ENCODE data around the gene RALGAPA1.
"Not testable (repeated sequence)": the region's sequence is repeated elsewhere in the genome, so short reads cannot be mapped to it uniquely, and the experiment has no call there.

The RALGAPA1 gene

DNA sequence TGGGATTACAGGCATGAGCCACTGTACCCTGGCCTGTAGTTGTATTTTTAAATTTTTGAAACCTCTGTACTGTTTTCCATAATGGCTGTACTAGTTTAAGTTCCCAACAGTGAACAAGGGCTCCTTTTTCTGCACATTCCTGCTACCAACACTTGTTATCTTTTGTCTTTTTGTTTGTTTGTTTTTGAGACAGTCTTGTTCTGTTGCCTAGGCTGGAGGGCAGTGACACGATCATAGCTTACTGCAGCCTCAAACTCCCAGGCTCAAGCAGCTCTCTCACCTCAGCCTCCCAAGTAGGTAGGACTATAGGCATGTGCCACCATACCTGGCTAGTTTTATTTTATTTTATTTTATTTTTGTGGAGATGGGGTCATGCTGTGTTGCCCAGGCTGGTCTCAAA lies 40.0 kb upstream of the RALGAPA1 start:
- TF ChIP-seq, protein P1, sequence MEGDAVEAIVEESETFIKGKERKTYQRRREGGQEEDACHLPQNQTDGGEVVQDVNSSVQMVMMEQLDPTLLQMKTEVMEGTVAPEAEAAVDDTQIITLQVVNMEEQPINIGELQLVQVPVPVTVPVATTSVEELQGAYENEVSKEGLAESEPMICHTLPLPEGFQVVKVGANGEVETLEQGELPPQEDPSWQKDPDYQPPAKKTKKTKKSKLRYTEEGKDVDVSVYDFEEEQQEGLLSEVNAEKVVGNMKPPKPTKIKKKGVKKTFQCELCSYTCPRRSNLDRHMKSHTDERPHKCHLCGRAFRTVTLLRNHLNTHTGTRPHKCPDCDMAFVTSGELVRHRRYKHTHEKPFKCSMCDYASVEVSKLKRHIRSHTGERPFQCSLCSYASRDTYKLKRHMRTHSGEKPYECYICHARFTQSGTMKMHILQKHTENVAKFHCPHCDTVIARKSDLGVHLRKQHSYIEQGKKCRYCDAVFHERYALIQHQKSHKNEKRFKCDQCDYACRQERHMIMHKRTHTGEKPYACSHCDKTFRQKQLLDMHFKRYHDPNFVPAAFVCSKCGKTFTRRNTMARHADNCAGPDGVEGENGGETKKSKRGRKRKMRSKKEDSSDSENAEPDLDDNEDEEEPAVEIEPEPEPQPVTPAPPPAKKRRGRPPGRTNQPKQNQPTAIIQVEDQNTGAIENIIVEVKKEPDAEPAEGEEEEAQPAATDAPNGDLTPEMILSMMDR (IDR thresholded peaks at IDR 0.05; ENCODE audit: extremely low read depth, missing control alignments) = no peak

DNA sequence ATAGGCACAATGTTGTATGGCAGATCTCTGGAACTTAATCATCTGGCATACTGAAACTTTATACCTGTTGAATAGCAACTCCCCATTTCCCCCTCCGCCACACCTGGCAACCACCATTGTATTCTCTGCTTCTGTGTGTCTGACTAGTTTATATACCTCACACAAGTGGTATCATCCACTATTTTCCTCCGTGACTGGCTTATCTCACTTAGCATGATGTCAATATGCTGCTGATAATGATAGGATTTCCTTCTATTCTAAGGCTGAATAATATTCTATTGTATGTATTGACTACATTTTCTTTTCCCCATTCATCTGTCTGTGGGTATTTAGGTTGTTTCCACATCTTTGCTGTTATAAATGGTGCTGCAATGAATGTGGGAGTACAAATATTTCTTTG lies 38.5 kb upstream of the RALGAPA1 start:
- TF ChIP-seq, protein P1 (IDR thresholded peaks at IDR 0.05; ENCODE audit: extremely low read depth, missing control alignments) = no peak

More for the DNA sequence above, 40.0 kb upstream of the RALGAPA1 start:
- no peak for DNase-seq (ENCODE audit: low spot score)

DNA sequence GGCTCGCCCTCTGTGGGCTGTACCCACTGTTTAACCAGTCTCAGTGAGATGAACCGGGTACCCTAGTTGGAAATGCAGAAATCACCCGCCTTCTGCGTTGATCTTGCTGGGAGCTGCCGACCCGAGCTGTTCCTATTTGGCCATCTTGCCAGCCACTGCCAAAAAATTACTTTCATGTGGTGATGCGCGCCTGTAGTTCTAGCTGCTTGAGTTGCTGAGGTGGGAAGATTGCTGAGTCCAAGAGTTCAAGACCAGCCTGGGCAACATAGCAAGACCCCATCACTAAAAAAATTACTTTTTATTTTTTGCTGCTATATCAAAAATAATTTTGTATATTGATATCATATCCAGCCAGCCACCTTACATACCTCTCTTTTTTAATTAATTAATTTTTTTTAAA lies 35.4 kb upstream of the RALGAPA1 start:
- DNase-seq (ENCODE audit: low spot score) = no peak
- TF ChIP-seq, protein P1 (IDR thresholded peaks at IDR 0.05; ENCODE audit: extremely low read depth, missing control alignments) = no peak

More for the DNA sequence above, 38.5 kb upstream of the RALGAPA1 start:
- no peak for DNase-seq (ENCODE audit: low spot score)

DNA sequence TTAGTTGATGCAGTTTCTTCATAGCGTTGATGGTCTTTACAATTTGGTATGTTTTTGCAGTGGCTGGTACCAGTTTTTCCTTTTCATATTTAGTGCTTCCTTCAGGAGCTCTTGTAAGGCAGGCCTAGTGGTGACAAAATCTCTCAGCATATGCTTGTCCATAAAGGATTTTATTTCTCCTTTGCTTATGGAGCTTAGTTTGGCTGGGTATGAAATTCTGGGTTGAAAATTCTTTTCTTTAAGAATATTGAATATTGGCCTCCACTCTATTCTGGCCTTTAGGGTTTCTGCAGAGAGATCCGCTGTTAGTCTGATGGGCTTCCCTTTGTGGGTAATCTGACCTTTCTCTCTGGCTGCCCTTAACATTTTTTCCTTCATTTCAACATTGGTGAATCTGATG lies 33.1 kb upstream of the RALGAPA1 start:
- DNase-seq (ENCODE audit: low spot score) = not testable (repeated sequence)

DNA sequence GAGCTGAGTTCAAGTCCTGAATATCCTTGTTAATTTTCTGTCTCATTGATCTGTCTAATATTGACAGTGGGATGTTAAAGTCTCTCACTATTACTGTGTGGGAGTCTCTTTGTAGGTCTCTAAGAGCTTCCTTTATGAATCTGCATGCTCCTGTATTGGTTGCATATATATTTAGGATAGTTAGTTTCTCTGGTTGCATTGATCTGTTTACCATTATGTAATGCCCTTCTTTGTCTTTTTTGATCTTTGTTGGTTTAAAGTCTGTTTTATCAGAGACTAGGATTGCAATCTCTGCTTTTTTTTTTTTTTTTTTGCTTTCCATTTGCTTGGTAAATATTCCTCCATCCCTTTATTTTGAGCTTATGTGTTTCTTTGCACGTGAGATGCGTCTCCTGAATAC lies 32.6 kb upstream of the RALGAPA1 start:
- not testable (repeated sequence) for DNase-seq (ENCODE audit: low spot score)

DNA sequence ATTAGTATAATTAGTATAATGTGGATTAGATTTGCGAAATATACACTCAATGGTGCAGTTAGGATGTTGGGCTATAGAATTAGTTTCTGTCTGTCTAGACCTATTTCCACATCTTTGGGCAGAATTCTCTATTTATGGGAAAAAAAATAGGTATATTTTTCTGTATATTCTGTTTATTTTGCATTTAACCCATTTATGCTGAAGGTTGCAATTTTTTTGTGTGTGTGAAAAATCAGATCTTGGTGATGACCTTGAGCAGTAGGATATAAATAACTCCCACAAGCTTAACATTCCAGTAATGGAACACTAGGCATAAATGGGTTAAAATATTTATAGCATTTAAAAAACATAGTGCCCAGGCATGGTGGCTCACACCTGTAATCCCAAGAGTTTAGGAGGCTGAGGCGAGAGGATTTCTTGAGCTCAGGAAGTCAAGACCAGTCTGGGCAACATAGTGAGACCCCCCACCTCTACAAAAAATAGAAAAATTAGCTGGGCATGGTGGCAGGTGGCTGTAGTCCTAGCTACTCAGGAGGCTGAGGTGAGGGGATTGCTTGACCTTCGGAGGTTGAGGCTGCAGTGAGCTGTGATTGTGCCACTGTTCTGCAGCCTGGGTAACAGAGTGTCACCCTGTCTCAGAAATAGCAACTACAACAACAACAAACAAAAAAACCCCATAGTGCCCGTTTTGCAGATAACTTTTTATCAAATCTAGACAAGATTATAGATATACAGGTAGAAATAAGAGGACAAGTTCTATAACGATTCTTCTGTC lies 26.3 kb upstream of the RALGAPA1 start:
- TF ChIP-seq, protein P1 (IDR thresholded peaks at IDR 0.05; ENCODE audit: extremely low read depth, missing control alignments) = no peak
- DNase-seq (ENCODE audit: low spot score) = no peak

DNA sequence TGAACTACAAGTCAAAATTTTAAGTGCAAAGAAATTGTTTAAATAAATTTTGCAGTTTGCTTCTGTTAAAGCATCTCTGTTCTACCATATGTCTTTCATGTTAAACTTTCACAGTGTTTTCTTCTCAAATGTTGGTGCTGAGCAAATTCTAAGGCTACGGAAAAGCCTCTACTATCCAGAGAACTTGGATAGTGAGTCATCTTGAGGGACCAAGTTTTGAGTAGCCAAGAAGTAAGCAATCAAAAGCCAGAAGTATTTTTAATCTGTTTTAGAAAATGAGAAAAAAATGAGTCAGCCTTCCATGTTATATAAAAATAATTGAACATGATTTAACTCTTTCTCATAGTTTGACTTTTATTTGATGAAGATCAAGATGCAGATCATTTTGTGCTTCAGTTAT lies 20.4 kb upstream of the RALGAPA1 start:
- TF ChIP-seq, protein P1 (IDR thresholded peaks at IDR 0.05; ENCODE audit: extremely low read depth, missing control alignments) = no peak
- no peak for DNase-seq (ENCODE audit: low spot score)

DNA sequence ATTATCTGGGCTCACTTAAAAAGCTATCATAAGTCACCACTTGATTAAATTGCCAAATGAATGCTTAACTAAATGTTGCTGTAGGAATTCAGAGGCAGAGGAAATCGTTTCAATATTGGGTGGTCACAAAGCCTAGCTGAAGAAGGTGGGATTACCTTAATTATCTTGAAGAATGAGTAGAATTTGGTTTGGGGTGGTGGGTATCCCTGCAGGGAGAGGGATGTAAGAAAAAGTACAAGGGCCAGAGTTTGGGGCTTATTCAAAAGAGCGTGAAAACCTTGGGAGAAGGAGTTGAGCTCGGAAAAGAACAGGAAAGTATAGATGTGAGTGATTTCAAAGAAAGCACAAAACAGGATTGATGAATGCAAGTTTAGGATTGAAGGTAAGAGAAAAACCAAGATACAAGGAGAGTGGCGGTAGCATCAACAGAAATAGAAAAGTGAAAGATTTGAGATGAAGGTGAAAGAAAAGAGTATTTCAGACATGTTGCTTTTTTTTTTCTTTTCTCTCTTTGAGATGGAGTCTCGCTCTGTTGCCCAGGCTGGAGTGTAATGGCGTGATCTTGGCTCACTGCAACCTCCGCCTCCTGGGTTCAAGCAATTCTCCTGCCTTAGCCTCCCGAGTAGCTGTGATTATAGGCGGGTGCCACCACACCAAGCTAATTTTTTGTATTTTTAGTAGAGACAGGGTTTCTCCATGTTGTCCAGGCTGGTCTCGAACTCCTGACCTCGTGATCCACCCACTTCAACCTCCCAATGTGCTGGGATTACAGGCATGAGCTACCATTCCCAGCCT lies 18.8 kb upstream of the RALGAPA1 start:
- TF ChIP-seq, protein P1 (IDR thresholded peaks at IDR 0.05; ENCODE audit: extremely low read depth, missing control alignments) = no peak
- DNase-seq (ENCODE audit: low spot score) = no peak

Measured in GM20000 (cell line).